Smooth muscle cell (in vitro differentiated cells): ENCODE results near the gene VAV2. TPM values are rescaled to one million over a fixed set of nuclear protein-coding genes. Genes with fewer than 3 reads are reported as not detected.

Experiments used
- DNase-seq: peaks from one replicate; lab custom pipeline; 2025; ENCODE audit not compliant: unreplicated experiment; lab: John Stamatoyannopoulos, UW
- H2AFZ ChIP-seq: fragments of 200-600 bp; sonication (generic); 2 replicates; pipeline ENCODE4 v1.6.0; 2016; ENCODE audit warnings: antibody characterized with exemption, low read depth, mild to moderate bottlenecking
- H3F3A ChIP-seq: fragments of 200-600 bp; sonication (generic); 2 replicates; pipeline ENCODE4 v1.6.0; 2017; ENCODE audit warnings: antibody characterized with exemption, low read depth
- H3K27ac ChIP-seq: fragments of 200-600 bp; sonication (generic); 2 replicates; pipeline ENCODE4 v1.5.1; 2016; ENCODE audit warnings: low read depth, mild to moderate bottlenecking
- H3K27me3 ChIP-seq: fragments of 200-600 bp; sonication (generic); 2 replicates; pipeline ENCODE4 v1.6.1; 2016; ENCODE audit warnings: low read depth, mild to moderate bottlenecking
- H3K36me3 ChIP-seq: fragments of 200-600 bp; sonication (generic); 2 replicates; pipeline ENCODE4 v1.5.1; 2016; ENCODE audit warnings: low read depth
- H3K4me1 ChIP-seq: fragments of 200-600 bp; sonication (generic); 2 replicates; pipeline ENCODE4 v1.5.1; 2016; ENCODE audit warnings: low read depth
- H3K4me2 ChIP-seq: fragments of 200-600 bp; sonication (generic); 2 replicates; pipeline ENCODE4 v1.6.0; 2016; ENCODE audit warnings: mild to moderate bottlenecking
- H3K4me3 ChIP-seq: fragments of 200-600 bp; sonication (generic); 2 replicates; pipeline ENCODE4 v1.5.1; 2016; ENCODE audit warnings: mild to moderate bottlenecking
- H3K79me2 ChIP-seq: fragments of 200-600 bp; sonication (generic); 2 replicates; pipeline ENCODE4 v1.6.0; 2016; ENCODE audit warnings: low read depth, mild to moderate bottlenecking
- H3K9ac ChIP-seq: fragments of 200-600 bp; sonication (generic); 2 replicates; pipeline ENCODE4 v1.6.0; 2016; ENCODE audit warnings: low read depth
- H3K9me3 ChIP-seq: fragments of 200-600 bp; sonication (generic); replicated peaks from 2 replicates; pipeline ENCODE4 v1.5.1; 2016; ENCODE audit warnings: low read depth
- H4K20me1 ChIP-seq: fragments of 200-600 bp; sonication (generic); 2 replicates; pipeline ENCODE4 v1.6.0; 2016; ENCODE audit warnings: low read depth
- WGBS: methylation state at CpG from one replicate; pipeline ENCODE4 v1.1.7; 2016; ENCODE audit warnings: low lambda C conversion rate; 5-methylcytosine and 5-hydroxymethylcytosine counted together
- polyA plus RNA-seq: library from polyadenylated mRNA; unstranded; fragments of >200 nt; fragmentation: Nextera tagmentation; extraction: Ambion mirVana; gene quantifications from 2 replicates; pipeline ENCODE4 v1.2.1, GENCODE V29; 2016
- total RNA-seq: library from RNA; depleted of rRNA; stranded (reverse); fragments of >200 nt; gene quantifications from 2 replicates; pipeline ENCODE4 v1.2.3, GENCODE V29; 2014
- TF ChIP-seq, protein P1 (sequence below): fragments of 200-600 bp; sonication (generic); IDR thresholded peaks from 2 replicates; pipeline ENCODE4 v1.5.1; 2017; ENCODE audit warnings: borderline replicate concordance, mild to moderate bottlenecking, antibody characterized with exemption; ENCODE audit not compliant: insufficient read depth, poor library complexity, severe bottlenecking

The VAV2 gene
- total and polyA plus RNA-seq, 2 experiments from 2014 or later, result 26.2 to 35.3 TPM

DNA sequence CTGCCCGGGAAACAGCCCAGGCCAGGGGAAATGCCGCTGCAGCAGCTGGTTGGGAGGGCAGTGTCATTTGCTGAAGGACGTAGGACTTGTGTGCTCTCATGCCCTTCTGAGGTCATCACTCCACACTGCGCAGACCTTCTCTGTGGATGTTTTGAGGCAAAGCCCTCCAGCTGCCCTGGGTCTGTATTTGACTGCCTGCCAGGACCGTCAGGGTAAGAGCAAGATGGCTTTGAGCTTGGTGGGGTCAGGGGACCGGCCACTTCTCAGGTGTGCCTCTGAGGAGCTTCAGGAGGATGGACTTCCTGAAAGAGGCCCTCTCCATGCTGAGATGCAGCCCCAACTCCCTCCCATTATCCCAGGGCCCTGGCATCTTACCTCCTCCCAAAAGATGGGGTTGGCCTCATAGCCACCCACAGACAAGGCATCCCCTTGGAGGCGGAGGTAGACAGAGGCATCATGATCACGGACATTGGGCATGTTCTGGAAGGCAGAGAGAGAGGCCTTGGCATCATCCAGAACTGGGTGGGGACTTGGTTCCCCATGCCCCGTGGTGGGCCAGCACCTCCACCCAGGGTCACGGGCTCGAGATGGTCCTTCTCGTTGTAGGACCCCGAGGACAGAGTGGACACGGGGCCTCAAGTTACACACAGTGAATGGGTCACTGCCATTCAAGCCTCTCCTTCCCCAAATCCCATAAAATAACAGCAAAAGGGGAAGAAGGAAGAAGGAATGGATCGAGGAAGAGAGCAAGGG lies 273.4 kb downstream of the VAV2 start:
- Histone ChIP-seq H3K79me2 (no peaks in the 10 kb centered on the region), H3K4me3 (no peak overlapping the region), H3K36me3 (no peaks in the 10 kb centered on the region), H3K9me3 (no peaks in the 10 kb centered on the region), H3K9ac (no peak overlapping the region), H3K4me1 (no peaks in the 10 kb centered on the region), H4K20me1 (no peaks in the 10 kb centered on the region), H2AFZ (no peak overlapping the region), H3K27me3 (no peaks in the 10 kb centered on the region), H3K4me2 (no peak overlapping the region), H3K27ac (no peak overlapping the region), H3F3A (peaks cover 7% of the 10 kb centered on the region)
- DNase-seq, result no peak
- 92% methylated on average over 15 of the region's 15 CpGs for WGBS
- TF ChIP-seq, protein P1, sequence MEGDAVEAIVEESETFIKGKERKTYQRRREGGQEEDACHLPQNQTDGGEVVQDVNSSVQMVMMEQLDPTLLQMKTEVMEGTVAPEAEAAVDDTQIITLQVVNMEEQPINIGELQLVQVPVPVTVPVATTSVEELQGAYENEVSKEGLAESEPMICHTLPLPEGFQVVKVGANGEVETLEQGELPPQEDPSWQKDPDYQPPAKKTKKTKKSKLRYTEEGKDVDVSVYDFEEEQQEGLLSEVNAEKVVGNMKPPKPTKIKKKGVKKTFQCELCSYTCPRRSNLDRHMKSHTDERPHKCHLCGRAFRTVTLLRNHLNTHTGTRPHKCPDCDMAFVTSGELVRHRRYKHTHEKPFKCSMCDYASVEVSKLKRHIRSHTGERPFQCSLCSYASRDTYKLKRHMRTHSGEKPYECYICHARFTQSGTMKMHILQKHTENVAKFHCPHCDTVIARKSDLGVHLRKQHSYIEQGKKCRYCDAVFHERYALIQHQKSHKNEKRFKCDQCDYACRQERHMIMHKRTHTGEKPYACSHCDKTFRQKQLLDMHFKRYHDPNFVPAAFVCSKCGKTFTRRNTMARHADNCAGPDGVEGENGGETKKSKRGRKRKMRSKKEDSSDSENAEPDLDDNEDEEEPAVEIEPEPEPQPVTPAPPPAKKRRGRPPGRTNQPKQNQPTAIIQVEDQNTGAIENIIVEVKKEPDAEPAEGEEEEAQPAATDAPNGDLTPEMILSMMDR, result no peak

DNA sequence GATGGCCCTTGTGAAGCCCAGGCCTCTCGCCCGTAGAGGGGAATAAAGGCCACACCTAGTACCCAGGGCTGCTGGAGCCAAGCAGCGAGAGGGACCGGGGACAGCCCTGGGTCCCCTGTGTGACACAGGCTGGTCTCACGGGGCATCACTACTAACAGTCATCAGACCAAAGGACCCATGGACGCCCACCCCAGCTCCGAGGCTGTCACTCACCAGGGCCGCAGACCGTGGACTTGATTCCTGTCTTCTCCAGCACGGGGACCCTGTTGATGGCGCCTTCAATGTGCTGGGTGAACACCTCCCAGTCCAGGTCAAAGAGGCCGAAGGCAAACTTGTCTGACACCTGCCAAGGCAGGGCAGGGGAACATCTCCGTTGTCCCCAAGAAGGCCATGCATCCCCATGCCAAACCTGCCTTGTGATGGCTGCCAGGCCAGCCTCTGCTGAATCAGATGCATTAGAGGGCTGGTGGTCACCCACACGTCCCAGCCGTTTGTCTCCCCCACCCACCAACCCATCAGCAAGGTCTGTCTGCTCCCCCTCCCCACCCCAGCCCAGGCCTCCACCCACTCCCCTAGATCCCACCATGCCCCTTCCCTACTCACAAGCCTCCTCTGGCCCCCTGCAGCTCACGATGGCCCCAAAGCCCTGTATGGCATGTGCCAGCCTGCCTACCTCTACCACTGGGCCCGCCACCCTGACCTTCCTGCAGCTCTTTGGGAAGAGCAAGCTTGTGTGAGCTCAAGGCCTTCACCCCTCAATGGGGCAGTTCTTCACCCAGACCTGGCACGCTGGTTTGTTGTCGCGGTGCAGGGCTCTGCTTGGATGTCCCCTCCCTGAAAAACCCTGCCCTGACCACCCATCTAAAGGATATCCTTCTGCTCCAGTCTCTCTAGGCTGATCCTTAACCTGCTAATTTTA lies 274.8 kb downstream of the VAV2 start:
- TF ChIP-seq, protein P1, result no peak
- Histone ChIP-seq H2AFZ (no peak overlapping the region), H3K27me3 (no peaks in the 10 kb centered on the region), H3K36me3 (no peaks in the 10 kb centered on the region), H3K27ac (no peak overlapping the region), H4K20me1 (no peaks in the 10 kb centered on the region), H3F3A (peaks cover 7% of the 10 kb centered on the region), H3K9me3 (no peaks in the 10 kb centered on the region), H3K79me2 (no peaks in the 10 kb centered on the region), H3K4me2 (no peak overlapping the region), H3K4me1 (no peaks in the 10 kb centered on the region), H3K4me3 (no peak overlapping the region), H3K9ac (no peak overlapping the region)
- 97% methylated on average over 19 of the region's 20 CpGs for WGBS
- no peak for DNase-seq

DNA sequence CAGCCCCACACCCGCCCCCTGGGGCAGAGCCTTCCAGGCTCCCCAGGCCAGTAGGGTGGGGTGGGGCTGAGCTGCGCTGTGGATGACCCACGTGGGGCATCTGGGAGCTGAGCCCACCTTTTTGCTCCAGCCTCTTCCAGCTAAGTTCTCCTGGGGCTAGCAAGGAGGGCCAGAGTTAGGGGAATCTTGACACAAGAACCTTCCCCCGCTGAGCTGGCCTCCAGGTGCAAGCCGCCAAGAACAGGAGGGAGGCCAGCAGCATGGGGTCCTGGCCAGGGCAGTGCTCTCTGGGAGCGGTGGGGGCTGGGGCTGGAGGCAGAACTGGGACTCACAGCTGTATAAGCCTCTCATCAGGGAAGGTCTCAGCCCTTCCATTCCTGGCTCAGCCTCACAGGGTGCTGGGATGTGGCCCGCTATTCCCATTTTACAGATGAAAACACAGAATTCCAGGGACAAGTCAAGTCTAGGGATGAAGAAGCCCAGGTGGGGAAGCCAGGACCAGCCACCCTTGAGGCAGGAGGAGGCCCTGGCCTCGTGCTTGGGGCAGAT lies 275.5 kb downstream of the VAV2 start:
- Histone ChIP-seq H3F3A (peaks cover 7% of the 10 kb centered on the region), H3K4me2 (peak overlapping the region; percentile 76), H2AFZ (no peak overlapping the region), H3K4me3 (no peak overlapping the region), H3K9ac (peak overlapping the region; percentile 50), H3K27me3 (no peaks in the 10 kb centered on the region), H4K20me1 (no peaks in the 10 kb centered on the region), H3K27ac (peak overlapping the region; percentile 97), H3K36me3 (no peaks in the 10 kb centered on the region), H3K4me1 (no peaks in the 10 kb centered on the region), H3K79me2 (no peaks in the 10 kb centered on the region), H3K9me3 (no peaks in the 10 kb centered on the region)
- WGBS, result 75% methylated on average over 7 of the region's 8 CpGs
- DNase-seq, result no peak
- TF ChIP-seq, protein P1, result no peak
